Globus pallidus (tissue), 1 donor: Measurements from ENCODE around the gene HOXB5.

Experiments used
- DNase-seq: peaks from one replicate; pipeline ENCODE4 v3.0.0-alpha.2; 2015; ENCODE audit warnings: low spot score

Gene HOXB5

GRCh38 chr17:48589060-48589830, 4.3 kb downstream of the HOXB5 start:
- no peak for DNase-seq

DNA sequence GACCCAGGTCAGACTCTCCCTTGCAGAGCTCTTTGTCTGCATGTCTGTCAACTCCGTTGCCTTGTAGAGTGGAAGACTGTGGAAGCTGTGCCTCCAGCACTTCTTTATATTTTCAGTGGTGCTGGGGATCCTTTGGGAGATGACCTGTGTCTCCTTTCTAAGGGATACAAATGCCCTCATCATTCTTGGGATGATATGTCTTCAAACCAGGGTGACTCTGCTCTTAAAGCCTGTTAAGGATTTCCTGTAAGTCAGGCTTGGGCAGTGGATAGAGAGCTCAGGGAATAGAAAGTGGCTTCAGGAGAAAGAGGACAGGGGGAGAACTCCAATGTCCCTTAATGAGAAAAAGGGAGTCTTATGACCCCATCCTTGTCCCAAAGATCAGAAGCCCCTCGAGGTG, 5.1 kb downstream of the HOXB5 start:
- DNase-seq, result no peak

- no peak for DNase-seq
These were observed 5.5 kb downstream of the HOXB5 start for GRCh38 chr17:48588074-48588415.

DNA sequence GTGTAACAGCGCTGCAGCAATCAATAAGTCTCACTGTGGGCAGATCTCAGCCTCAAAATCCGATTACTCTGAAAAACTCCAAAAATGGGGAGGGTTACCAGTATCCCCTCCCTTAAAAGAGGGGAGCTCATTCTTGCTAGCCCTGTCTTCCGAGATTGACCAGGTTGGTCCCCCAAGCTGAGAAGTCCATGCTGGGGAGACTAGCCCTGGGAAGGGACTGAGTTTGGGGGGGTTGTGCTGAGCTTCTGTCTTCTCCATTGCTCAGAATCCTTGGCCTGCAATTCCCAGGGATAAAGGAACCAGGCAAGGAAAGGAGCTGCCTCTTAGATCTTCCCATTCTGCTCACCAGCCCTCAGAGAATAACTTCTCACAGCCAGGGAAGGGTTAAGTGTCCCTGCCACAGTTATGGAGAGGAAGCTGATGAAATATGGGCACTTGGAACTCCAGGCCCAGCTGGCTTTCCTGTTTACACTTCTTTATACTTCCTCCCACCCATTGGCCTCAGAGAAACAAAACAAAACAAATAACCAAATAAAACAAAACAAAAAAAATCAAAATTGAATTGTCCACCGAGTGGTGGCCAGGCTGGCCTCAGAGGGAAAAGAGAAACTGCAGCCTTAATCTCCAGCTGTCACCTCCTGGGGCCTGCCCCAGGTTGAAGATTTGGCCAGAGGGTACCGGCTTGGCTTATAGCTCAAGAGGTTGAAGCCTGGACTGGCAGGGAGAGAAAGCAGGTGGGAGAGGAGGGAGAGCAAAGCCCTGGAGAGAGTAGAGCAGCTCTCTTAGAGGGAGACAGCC, 6.1 kb downstream of the HOXB5 start:
- DNase-seq, result no peak

DNA sequence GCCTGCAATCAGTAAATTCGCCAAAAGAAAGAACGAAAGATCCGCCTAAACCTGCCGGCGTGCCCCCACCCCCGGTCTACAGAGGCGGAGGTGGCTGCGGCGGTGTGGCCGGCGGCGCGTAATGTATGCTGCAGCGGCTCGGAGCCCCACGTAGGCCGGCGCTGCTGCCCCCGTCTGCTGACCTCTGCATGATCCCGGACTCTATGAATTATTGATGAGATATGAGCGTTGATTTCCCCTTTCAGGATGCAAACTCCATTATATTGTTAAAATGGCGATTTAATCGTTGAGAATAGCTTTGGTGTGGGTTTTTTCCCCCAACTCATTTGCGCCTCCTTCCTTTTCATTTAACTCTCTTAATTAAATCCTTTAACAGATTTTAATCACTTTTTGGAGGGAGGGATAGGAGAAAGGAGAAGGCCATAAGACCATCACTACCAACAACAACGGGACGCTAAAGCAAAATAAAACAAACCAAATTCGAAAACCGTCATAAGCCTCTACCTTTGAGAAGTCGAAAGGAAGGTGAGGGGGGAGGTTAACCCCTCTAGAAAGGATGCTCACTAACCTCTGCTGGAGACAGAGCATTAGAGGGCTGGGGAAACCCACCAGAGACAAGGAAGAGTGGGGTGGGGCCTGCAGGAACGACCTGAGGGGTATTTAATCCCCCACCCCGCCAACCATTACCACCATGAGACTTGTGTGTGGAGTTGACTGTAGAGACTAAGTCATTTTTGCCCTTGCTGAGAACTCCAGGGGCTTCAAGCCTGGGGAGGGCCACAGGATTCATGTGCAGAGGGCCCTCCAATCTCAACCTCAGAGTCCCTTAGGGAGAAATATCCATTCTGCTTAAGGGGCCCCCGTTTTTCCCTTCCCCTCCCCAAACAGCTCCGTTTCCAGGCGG, 7.0 kb downstream of the HOXB5 start:
- DNase-seq, result no peak

GRCh38 chr17:48584223-48584741, 9.3 kb downstream of the HOXB5 start:
- no peak for DNase-seq

- no peak for DNase-seq
These were observed 9.8 kb downstream of the HOXB5 start for GRCh38 chr17:48583708-48584222.

- no peak for DNase-seq
These were observed 10.9 kb downstream of the HOXB5 start for GRCh38 chr17:48582750-48583069.

DNA sequence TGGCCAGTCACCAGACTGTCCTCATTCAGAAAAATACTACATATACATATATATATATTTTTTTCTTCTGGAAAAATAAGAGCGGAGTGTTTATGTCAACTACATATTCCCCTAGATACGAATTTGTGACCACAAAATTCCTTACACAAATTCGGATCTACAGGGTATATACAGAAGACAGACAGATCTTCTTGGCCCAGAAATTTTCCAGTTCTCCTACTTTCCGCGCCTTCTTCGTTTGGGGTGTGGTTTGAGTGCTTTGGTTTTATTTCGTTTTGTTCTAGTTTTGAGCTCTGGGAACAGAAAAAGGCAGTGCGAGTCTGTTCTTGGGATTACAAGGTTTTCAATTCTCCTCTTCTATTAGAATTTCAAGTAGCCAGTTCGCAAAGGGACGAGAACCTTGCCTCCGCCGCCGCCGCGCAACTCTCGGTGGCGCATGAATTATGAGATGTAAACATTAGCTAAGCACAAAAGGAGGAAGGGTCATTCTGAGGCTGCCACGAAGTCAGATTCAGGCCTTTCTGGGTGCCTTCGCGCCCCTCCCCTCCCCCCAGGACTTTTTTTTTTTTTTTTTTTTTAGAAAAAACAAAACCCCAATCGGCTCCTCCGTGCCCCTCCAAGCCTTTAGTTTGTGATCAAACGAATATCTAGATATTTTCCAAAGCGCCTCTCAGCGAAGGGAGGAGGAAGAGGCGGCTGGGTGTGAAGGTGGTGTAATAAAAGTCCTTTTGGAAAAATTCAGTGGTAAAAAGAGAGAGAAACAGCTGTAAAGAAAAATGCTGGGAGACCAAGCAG, 13.6 kb downstream of the HOXB5 start:
- no peak for DNase-seq

- DNase-seq, result no peak
These were observed 14.2 kb downstream of the HOXB5 start for GRCh38 chr17:48579471-48579759.

DNA sequence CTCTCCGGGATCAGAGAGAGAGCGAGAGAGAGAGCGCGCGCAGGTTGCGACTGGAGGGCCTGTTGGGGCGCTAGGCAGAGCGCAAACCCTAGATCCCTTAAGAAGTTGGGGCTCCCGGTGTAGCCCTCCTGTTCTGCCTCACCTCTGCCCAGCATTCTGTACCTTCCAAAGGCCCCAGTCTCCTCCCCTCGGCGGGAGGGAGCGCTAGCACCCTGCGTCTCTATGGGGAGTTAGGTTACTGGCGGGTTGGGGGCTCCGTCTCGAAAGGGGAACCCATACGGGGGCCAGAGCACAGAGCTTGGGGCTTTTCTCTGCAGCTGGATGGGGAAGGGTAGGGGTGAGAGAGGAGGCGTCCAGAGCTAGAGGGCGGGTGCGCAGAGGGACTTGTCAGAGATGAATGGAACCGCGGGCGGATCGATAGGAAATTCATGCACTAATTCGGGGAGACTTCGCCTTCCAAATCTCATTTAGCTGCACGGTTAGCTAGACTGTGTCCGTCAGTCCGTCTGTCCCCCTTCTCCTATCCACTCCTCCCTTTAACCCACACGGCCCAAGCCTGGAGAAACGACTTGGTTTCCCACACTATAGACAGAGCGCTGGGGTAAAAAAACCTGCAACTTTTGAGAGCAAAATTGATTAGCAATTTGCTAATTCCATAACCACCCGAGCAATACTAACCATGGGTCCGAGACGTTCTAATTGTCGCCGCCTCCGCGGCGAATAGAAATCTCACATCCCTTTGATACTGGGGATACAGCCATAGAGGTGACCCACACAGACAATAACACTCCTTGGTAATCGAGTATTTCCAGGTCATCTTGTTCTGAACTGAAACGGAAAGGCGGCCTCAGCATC, 14.7 kb downstream of the HOXB5 start:
- DNase-seq, result no peak

- DNase-seq, result peak; percentile 22
These were observed 15.5 kb downstream of the HOXB5 start, which contains the start of gene HOXB4 for GRCh38 chr17:48577946-48578615. Gene HOXB4 (minus strand): TSS chr17:48578350. CDS start chr17:48578319, 31 bp downstream.

DNA sequence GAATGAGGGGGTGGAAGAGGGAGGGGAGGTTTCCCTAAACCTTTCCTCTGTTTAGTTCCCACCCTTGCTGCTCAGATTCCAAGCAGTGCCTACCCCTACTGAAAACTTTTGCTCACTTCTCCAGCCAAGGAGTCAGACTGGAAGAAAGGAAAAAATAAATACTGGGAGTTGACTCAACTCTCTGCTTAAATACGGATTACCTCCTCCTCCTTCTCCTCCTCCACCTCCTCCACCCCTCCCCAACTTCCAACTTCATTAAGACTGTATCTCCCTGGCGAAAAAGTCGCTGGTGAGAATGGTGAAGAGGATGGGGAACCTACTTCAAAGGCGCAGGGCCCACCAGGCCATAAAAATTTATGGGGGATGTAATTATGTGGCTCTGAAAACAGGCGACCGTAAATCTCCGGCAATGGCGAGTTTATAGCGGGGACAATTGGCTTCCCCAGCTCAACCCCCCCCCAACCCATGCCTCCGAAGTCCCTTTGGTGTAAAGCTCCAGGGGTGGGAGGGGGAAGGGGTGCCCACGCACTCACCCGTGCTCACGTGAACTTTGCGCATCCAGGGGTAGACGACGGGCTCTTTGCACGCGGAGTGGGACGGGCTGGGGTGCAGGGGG, 16.1 kb downstream of the HOXB5 start:
- no peak for DNase-seq

GRCh38 chr17:48576479-48577309, 16.9 kb downstream of the HOXB5 start:
- DNase-seq, result no peak

- no peak for DNase-seq
These were observed 17.7 kb downstream of the HOXB5 start for GRCh38 chr17:48575673-48576478.

DNA sequence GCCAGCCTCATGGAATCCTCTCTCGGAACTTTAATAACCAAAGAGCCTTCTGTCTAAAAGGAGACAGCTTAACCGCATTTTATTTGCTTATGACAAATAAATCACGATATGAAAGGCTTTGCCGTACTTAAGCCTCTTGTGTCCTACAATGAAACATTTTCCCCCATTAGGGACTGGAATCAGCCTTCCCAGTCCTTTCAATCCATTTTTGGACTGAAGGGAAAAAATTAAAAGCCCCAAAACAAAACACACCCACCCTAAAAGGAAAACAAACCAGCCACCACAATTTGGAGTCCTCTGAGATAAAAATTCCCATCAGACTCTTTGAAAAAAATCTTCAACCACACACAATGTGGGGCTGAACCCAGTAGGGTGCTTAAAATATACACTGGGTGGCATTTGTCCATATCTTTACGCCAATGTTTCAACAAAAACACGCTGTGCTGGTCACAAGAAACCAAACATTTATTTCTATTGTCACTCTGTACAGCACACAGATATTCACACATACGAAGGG, 18.5 kb downstream of the HOXB5 start:
- no peak for DNase-seq

DNA sequence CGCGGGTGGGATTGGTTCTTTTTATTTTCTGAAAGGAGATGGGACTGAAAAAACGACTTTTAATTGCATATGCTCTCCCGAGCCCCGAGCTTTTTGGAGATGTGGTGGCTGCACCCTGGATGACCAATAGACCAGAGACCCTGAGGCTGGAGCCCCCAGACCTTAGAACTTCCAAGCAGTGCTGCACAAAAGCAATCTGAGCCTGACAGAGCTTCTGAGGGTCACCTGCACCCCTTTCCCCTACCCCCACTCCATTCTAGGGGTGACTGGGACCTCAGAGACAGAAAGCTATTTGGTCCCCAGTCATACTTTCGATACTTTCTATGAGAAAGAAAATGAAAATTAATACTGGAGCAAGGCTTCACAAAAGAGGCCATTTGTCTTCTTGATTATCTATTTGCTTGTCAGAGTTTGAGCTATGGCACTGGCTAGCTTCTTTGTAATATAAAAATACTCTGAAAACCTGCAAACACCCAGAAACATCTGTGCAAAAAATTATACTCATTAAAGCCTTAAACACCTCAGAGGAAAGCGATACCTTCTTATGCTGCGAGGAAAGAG, 19.0 kb downstream of the HOXB5 start:
- no peak for DNase-seq
